Right cardiac atrium (tissue), 5 donors: ENCODE results near the gene CEP63. TPM values are rescaled to one million over a fixed set of nuclear protein-coding genes. Genes with fewer than 3 reads are reported as not detected.

Experiments
- ATAC-seq, 2 donors: fragments of 200-7000 bp; cut with Tn5 transposase; one replicate each; pipeline versions ENCODE4 v1.8.0 to v1.9.1; 2020; ENCODE audit warnings: moderate library complexity in 2 of 2, mild to moderate bottlenecking in 1 of 2
- DNase-seq, 3 donors: peaks; one replicate each; pipeline ENCODE4 v3.0.0-alpha.2; 2020
- H3K27ac ChIP-seq: one replicate; pipeline ENCODE4 v1.5.1; 2013; ENCODE audit warnings: mild to moderate bottlenecking, low read length, control low read depth, moderate library complexity
- H3K27me3 ChIP-seq: one replicate; pipeline ENCODE4 v1.6.1; 2013; ENCODE audit not compliant: control insufficient read depth, insufficient read depth
- H3K4me1 ChIP-seq: one replicate; pipeline ENCODE4 v1.6.1; 2013; ENCODE audit warnings: low read length; ENCODE audit not compliant: control insufficient read depth, insufficient read depth
- H3K4me3 ChIP-seq: one replicate; pipeline ENCODE4 v1.5.1; 2013; ENCODE audit warnings: low read length, control low read depth
- H3K9me3 ChIP-seq: one replicate; pipeline ENCODE4 v1.6.1; 2013; ENCODE audit warnings: low read length; ENCODE audit not compliant: control insufficient read depth
- WGBS: extraction: QIAGEN DNeasy Blood & Tissue Kit; methylation state at CpG from one replicate; pipeline ENCODE4 v1.1.7; 2013; 5-methylcytosine and 5-hydroxymethylcytosine counted together
- intact Hi-C, 4 donors: fragments of 100-400 bp; cut with DNase I; formaldehyde crosslinking; loops; one replicate each; pipeline versions ENCODE4 v1.11.0 to v1.14.0; 2022 to 2023
- polyA plus RNA-seq: library from polyadenylated mRNA; stranded (reverse); fragments of 200-250 nt; gene quantifications from one replicate; pipeline ENCODE4 v1.2.3, GENCODE V29; 2013
- total RNA-seq, 4 donors: library from RNA; stranded (reverse); fragmentation: NEBNext Ultra II Directional; extraction: Animal tissue kit (Norgen Biotek cat#: 25700); gene quantifications; one replicate each; pipeline ENCODE4 v1.2.1, GENCODE V29; 2021
- donor health status: healthy with polysubstance abuse.
- donor health status: DM: no; HTN: yes; CAD: no.
- donor health status: DM: no; HTN: no; CAD: no.
- donor health status: DM: no; HTN: yes; CAD: no; lungs with severe emphysema.
- donor health status: DM: yes; HTN: yes; CAD: no.

Gene CEP63
- total and polyA plus RNA-seq, 5 donors, result 31.3 to 41.6 (median 38.1) TPM

DNA sequence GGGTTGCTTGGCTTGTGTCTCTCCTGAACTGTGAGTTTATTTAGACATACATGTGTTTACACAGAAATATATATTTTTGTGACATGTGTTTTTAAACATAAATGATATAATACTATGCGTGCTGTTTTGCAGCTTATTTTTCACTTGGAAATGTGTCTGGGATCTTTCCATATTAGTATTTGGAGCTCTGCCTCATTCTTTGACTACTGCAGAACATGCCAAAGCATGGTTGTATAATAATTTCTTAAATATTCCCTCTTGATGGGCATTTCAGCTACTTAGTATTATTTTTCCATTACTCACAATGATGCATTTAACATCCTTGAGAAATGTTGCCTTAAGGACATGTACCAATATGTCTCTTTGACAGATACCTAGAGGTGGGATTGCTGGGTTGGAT is 19.5 kb upstream of the CEP63 start:
- Histone ChIP-seq H3K4me1 (peaks cover 2% of the 10 kb centered on the region), H3K9me3 (no peaks in the 10 kb centered on the region), H3K27ac (no peak overlapping the region), H3K4me3 (no peak overlapping the region), H3K27me3 (no peaks in the 10 kb centered on the region)
- WGBS, result 68% methylated on average over 1 of the region's 1 CpG
- no peak for DNase-seq
- intact Hi-C loops, result no loop called here
- ATAC-seq, result no peak

DNA sequence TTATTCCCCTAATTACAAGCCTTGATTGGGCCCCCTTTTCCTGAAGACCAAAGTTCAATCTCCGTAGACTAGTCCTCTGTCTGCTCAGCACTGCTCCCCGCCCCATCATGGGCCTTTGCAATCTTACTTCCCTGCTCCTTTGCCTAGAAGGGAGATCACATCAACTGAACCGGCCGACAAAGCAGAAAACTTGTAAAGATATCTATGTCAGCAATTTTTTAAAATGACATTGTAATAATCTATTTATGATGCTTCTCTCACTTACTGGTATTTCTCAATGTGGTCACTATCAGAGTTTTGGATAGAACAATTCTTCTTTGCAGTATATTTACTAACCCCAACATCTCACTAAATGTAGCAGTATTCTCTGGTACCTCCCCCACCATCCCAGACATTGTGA is 17.3 kb upstream of the CEP63 start:
- WGBS, result 74% methylated on average over 4 of the region's 4 CpGs
- no peak for DNase-seq

DNA sequence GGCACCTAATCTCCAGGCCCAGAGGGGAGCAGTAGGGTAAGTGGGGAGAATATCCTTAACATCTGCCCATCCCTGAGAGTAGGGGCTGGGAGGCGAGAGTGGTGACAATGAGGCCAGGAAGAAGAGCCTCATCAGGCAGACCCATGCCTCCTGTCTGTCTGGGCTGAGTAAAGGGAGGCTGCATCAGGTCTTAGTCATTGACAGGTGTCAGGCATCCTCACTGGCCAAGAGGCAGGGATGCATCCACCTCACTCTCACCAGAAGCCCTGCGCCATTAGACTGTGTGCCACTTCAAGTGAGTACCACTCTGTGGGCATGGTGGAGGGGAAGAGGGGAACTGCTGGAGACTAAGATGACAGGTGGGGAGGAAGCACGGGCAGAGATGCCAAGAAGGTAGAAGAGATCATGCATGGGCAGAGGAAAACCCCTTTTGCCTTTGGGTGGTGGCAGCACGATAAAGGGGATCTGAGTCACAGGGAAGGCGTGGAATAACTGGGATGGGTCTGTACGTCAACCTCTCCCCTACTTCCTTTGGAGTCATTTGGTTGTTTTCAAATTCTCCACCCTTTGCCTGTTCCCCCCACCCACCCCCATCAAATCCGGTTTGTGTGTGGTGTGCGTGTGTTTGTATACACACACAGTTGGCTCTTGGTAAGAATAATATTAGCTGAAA is 14.2 kb upstream of the CEP63 start:
- peak in 1 of 2 donors; percentile 79 for ATAC-seq
- intact Hi-C loops, result loop anchor here in 3 of 4 donors (2.0 to 10.0 kb wide), 5 partner anchors 87 to 257 kb away; no protein-coding TSS in a partner anchor
- Histone ChIP-seq H3K4me1 (peaks cover 2% of the 10 kb centered on the region), H3K9me3 (no peaks in the 10 kb centered on the region), H3K27me3 (no peaks in the 10 kb centered on the region), H3K4me3 (no peak overlapping the region), H3K27ac (no peak overlapping the region)
- 74% methylated on average over 8 of the region's 8 CpGs for WGBS
- no peak for DNase-seq

More for the DNA sequence above, 17.3 kb upstream of the CEP63 start:
- intact Hi-C loops, result no loop called here
- H3K9me3 ChIP-seq, result no peaks in the 10 kb centered on the region
- no peaks in the 10 kb centered on the region for H3K27me3 ChIP-seq
- no peak for ATAC-seq
- H3K27ac ChIP-seq, result no peak overlapping the region
- H3K4me1 ChIP-seq, result peaks cover 2% of the 10 kb centered on the region
- H3K4me3 ChIP-seq, result no peak overlapping the region

DNA sequence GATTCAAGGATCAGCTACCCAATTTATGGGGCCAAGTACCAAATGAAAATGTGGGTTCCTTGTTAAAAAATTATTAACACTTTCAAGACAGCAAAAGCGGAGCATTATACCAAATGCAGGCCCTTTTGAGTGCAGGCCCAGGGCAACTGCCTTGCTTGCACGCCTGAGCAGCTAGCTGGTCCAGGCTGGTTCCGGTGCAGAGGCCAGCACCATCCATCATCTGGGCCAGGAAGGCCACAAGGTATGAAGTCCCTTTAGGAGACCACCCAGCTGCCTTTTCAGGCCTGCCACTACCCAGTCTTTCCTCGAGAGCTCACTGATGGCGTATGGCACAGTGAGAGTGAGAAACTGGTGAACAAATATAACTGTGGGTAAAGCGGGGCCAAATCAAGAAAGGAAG is 13.0 kb upstream of the CEP63 start:
- intact Hi-C loops, result loop anchor here in 3 of 4 donors (2.0 to 10.0 kb wide), 5 partner anchors 88 to 258 kb away; no protein-coding TSS in a partner anchor
- 97% methylated on average over 6 of the region's 6 CpGs for WGBS

DNA sequence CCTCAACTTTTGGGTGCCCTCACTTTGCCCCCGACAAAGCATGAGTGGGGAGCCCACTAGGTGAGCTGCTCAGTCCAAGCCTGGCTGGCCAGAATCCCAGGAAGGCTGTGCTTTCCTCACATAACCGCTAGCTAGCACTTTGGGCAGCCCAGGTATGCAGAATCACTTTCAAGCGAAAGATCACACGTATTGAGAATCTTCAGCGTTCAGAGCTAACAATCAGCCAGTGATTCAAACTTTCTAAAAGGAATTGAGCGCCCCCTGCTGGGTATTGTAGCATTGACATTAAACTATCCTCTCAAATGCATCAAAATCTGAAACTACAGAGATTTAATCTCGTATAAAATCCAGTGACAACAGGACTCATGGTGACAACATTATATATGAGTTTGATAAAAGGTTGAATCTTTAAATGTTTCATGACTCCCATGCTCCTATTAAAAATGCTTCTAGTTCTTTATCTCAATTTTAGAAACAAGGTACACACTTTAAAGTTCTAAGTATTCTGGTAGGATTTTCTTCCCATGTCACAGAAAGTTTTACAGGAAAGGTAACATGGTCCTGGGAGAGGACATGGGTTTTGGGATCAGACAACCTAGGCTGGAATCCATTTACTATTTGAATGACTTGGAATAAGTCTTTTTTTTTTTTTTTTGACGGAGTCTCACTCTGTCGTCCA is 11.8 kb upstream of the CEP63 start:
- WGBS, result 31% methylated on average over 9 of the region's 9 CpGs
- DNase-seq (peak; percentile 61 to 83 (median 64)), ATAC-seq (peak; percentile 37 to 50)
- intact Hi-C loops, result loop anchor here in 3 of 4 donors (2.0 to 10.0 kb wide), 5 partner anchors 89 to 259 kb away; no protein-coding TSS in a partner anchor
- Histone ChIP-seq H3K27me3 (no peaks in the 10 kb centered on the region), H3K9me3 (no peaks in the 10 kb centered on the region), H3K4me1 (peaks cover 2% of the 10 kb centered on the region), H3K4me3 (no peak overlapping the region), H3K27ac (no peak overlapping the region)

More for the DNA sequence above, 13.0 kb upstream of the CEP63 start:
- Histone ChIP-seq H3K27me3 (no peaks in the 10 kb centered on the region), H3K9me3 (no peaks in the 10 kb centered on the region), H3K27ac (no peak overlapping the region), H3K4me3 (no peak overlapping the region), H3K4me1 (peaks cover 2% of the 10 kb centered on the region)
- DNase-seq (no peak), ATAC-seq (no peak)

DNA sequence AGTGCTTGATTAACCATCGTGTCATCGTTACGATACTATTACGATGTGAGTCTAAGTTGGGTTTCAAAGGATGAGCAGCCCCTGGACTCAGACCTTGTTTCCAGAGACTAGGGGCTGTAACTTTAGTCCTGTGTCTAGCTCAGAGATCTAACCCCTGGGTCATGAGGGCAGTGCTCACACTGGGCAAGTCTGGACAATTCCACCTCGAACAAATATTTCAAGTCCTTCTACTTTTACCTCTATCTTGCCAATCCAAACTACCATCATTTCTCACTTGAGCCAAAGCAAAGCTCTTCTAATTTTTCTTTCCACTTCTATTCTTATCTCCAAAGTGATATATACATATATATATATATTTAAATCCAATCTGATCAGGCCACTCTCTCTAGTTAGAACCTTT is 10.9 kb upstream of the CEP63 start:
- no peaks in the 10 kb centered on the region for H3K27me3 ChIP-seq
- no peaks in the 10 kb centered on the region for H3K9me3 ChIP-seq
- WGBS, result 88% methylated on average over 5 of the region's 5 CpGs
- H3K27ac ChIP-seq, result no peak overlapping the region
- ATAC-seq (no peak), DNase-seq (no peak)
- H3K4me3 ChIP-seq, result no peak overlapping the region
- intact Hi-C loops, result loop anchor here in 3 of 4 donors (5.0 to 10.0 kb wide), 5 partner anchors 90 to 263 kb away; no protein-coding TSS in a partner anchor
- H3K4me1 ChIP-seq, result peaks cover 2% of the 10 kb centered on the region

DNA sequence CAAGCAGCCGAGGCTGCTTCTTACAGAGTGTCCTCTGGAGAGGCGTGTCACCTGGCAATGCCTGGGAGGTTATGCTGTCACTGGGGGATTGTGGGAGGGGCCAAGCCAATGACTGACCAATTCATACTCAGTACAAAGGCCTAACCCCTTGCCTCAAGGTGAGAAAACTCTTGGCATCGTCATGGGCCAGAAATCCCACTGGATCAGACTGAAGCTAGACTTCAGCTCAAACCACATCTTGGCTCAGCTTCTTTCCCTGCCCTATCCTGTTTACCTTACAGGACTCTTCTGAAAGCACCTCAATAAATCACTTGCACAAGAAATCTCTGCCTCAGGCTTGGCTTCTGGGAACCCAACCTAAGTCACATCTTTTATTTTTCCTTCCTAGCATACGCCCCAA is 9.6 kb upstream of the CEP63 start:
- ATAC-seq, result peak; percentile 3 to 7
- no peaks in the 10 kb centered on the region for H3K27me3 ChIP-seq
- 63% methylated on average over 4 of the region's 4 CpGs for WGBS
- intact Hi-C loops, result loop anchor here (2.0 to 10.0 kb wide), 5 partner anchors 92 to 264 kb away; no protein-coding TSS in a partner anchor
- peak overlapping the region; percentile 86 for H3K27ac ChIP-seq
- no peak for DNase-seq
- H3K4me1 ChIP-seq, result peaks cover 2% of the 10 kb centered on the region
- no peak overlapping the region for H3K4me3 ChIP-seq
- no peaks in the 10 kb centered on the region for H3K9me3 ChIP-seq

DNA sequence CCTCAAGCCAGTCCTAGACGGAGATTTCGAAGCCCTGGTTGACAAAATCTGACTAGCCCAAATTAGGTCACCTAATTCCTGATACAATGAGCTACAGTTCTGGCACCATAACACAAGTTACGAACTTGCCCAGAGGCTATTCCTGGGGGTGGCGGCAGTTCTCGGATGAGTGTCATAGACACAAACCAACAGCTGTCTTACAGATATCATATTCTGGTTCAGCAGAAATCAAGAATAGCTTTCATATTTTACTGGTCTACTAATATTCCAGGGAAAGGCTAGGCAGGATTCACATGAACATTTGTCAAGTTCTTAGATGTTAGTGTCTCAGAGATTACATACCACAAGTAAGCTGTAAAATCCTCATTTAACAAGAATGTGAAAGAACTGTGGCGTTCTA is 8.9 kb upstream of the CEP63 start:
- peak; percentile 46 to 59 for ATAC-seq
- 60% methylated on average over 6 of the region's 6 CpGs for WGBS
- DNase-seq, result peak in 1 of 3 donors; percentile 64

DNA sequence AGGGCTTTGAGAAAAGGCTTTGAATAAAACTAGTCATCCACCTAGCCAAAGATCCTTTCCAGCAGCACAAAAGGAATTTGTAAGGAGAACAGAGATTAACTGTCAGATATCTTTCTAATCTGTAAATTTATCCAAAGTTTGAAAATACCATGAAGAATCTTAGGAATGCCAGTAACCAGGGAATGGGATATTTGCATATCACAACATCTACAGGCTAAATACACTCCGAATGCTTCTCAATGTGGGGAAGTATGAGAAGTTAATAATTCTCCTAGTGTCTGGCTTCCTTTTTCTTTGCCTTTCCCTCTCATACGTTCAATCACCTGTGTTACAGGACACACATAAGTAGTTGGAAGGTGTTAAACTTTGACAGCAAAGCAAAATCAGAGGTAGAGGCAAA is 7.9 kb upstream of the CEP63 start:
- H3K4me1 ChIP-seq, result peaks cover 2% of the 10 kb centered on the region

More for the DNA sequence above, 8.9 kb upstream of the CEP63 start:
- Histone ChIP-seq H3K4me1 (peaks cover 2% of the 10 kb centered on the region), H3K27me3 (no peaks in the 10 kb centered on the region), H3K4me3 (no peak overlapping the region), H3K9me3 (no peaks in the 10 kb centered on the region), H3K27ac (peak overlapping the region; percentile 86)
- intact Hi-C loops, result loop anchor here (2.0 to 10.0 kb wide), 5 partner anchors 92 to 265 kb away; no protein-coding TSS in a partner anchor

DNA sequence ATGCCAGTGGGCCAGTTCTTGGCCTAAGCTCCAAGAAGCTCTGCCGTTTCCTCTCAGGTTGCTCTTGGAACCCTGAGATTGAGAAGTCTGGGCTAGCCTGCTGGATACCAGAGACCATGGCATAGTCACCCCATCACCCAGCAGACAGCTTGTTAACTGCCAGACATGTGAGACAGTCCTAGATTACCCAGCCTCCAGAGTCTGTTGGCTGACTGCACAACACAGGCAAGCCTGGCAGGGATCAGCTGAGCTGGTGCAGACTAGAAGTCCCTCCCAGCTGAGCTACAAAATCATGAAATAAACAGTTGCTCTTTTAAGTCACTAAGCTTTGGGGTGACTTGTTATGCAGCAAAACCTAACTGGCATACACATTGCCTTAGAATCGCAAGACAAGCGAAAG is 5.3 kb upstream of the CEP63 start:
- no peak overlapping the region for H3K27ac ChIP-seq
- ATAC-seq (no peak), DNase-seq (no peak)
- no peak overlapping the region for H3K4me3 ChIP-seq
- intact Hi-C loops, result loop anchor here in 2 of 4 donors (10.0 kb wide), 1 partner anchor 266 kb away; no protein-coding TSS in a partner anchor
- H3K4me1 ChIP-seq, result no peaks in the 10 kb centered on the region
- H3K27me3 ChIP-seq, result no peaks in the 10 kb centered on the region
- no peaks in the 10 kb centered on the region for H3K9me3 ChIP-seq
- 89% methylated on average over 3 of the region's 3 CpGs for WGBS

More for the DNA sequence above, 7.9 kb upstream of the CEP63 start:
- no peak for ATAC-seq
- H3K27me3 ChIP-seq, result no peaks in the 10 kb centered on the region
- H3K27ac ChIP-seq, result no peak overlapping the region
- no peak for DNase-seq
- no peak overlapping the region for H3K4me3 ChIP-seq
- no peaks in the 10 kb centered on the region for H3K9me3 ChIP-seq
- intact Hi-C loops, result loop anchor here (2.0 to 10.0 kb wide), 5 partner anchors 93 to 266 kb away; no protein-coding TSS in a partner anchor
- 62% methylated on average over 2 of the region's 2 CpGs for WGBS

DNA sequence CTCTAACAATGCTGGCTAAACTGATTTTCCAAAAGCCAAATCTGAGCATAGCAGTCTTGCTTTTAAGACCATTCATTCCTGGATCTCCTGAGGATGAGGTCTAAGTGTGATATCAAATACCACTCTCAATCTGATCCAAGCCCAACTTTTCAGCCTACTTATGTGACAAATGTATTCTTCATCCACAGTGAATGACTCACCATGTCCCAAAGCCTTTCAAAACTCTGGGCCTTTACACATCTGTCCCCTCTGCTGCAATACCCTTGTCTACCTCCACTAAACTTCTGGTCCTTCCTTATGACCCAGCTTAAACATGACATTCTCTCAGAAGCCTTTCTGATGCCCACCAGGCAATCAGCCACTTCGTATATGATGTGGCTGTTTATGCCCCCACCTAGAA is 4.7 kb upstream of the CEP63 start:
- Histone ChIP-seq H3K4me1 (no peaks in the 10 kb centered on the region), H3K27me3 (no peaks in the 10 kb centered on the region), H3K27ac (no peak overlapping the region), H3K9me3 (no peaks in the 10 kb centered on the region), H3K4me3 (no peak overlapping the region)
- 67% methylated on average over 1 of the region's 1 CpG for WGBS
- DNase-seq, result no peak
- intact Hi-C loops, result loop anchor here in 2 of 4 donors (10.0 kb wide), 1 partner anchor 266 kb away; no protein-coding TSS in a partner anchor
- no peak for ATAC-seq
